HL-60/S4 treated with phorbol 12-myristate 13-acetate at 8.2 ng/mL for 4 days and 3 days (cell line): ENCODE data around the gene ZBTB40.

ENCODE experiments used
- in situ Hi-C: fragments of 300-500 bp; cut with MboI; formaldehyde crosslinking; loops from 2 replicates; pipeline ENCODE4 v1.15.0; 2022; ENCODE audit warnings: low sequenced_read_pairs

Gene ZBTB40, protein sequence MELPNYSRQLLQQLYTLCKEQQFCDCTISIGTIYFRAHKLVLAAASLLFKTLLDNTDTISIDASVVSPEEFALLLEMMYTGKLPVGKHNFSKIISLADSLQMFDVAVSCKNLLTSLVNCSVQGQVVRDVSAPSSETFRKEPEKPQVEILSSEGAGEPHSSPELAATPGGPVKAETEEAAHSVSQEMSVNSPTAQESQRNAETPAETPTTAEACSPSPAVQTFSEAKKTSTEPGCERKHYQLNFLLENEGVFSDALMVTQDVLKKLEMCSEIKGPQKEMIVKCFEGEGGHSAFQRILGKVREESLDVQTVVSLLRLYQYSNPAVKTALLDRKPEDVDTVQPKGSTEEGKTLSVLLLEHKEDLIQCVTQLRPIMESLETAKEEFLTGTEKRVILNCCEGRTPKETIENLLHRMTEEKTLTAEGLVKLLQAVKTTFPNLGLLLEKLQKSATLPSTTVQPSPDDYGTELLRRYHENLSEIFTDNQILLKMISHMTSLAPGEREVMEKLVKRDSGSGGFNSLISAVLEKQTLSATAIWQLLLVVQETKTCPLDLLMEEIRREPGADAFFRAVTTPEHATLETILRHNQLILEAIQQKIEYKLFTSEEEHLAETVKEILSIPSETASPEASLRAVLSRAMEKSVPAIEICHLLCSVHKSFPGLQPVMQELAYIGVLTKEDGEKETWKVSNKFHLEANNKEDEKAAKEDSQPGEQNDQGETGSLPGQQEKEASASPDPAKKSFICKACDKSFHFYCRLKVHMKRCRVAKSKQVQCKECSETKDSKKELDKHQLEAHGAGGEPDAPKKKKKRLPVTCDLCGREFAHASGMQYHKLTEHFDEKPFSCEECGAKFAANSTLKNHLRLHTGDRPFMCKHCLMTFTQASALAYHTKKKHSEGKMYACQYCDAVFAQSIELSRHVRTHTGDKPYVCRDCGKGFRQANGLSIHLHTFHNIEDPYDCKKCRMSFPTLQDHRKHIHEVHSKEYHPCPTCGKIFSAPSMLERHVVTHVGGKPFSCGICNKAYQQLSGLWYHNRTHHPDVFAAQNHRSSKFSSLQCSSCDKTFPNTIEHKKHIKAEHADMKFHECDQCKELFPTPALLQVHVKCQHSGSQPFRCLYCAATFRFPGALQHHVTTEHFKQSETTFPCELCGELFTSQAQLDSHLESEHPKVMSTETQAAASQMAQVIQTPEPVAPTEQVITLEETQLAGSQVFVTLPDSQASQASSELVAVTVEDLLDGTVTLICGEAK

DNA sequence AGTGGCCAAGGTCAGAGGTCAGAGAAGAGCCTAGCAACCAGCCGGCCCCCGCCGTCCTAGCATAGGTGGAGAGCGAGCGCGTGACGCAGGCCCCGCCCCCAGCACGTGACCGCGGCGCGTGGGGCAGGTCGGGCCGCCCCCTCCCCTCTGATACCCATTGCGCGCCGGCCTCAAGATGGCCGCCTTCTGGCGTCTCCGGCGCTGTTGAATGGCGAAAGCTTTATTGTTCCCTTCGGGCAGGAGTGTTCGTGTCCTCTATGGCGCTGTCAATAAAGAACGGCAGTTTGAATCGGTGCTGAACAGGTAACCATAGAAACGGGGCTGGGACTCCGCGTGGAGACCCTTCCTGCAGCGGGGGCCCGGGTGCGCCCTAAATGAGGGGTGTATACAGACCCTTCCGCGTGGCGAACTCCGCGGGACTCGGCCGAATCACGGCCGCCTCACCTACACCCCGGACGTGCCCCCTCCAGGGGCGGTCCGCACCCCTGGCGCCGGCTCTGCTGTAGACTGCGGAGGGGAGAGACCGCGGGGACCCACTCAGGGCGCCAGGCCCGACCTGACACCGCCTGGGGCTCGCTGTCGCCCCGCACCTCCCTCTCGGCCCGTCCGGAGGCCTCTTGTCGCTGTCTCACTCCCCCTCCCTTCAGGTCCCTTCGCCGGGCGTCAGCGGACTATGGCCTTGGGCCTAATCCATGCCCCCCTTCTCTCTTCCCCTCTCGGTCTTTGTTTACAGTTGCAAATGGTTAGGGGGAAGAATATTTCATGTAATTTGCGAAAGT is at the start of gene ZBTB40:
Gene ZBTB40 (plus strand): TSS at position 150 of the 779 bp plus-strand sequence. CDS start 38,098 bp downstream, outside the sequence.
- in situ Hi-C loops, result no loop called here

DNA sequence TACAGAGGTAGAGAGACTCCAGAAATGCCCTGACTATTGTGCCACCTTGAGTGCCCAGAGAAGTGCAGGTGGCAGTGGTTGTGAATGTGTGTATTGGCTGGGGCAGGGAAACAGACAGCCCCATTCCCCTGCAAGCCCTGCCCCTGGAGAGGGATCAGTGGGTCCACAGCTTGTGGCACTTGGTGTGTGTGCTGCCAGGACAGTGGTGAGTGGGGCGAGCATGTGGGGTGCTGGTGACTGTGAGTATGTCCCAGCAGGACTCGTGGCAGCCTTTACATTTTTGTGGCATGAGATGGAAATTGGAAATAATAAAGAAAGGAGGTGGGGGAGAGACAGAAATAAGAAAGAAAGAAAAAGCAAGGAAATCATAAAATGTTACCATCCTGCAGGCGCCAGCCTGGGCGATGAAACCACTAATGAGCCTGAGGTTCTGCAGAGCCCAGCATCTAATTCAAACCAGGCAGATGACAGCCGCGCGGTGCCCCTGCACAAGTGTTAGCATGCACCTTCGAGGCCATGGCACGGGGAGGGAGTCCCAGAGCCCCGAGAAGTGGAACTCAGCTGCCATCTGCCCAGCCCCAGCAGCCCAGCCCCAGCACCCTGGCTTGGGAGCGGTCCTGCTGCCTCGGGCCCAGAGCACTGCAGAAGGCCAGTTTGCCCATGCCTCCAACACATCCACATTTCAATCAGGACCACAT is 49.1 kb upstream of the ZBTB40 start:
- in situ Hi-C loops, result no loop called here

DNA sequence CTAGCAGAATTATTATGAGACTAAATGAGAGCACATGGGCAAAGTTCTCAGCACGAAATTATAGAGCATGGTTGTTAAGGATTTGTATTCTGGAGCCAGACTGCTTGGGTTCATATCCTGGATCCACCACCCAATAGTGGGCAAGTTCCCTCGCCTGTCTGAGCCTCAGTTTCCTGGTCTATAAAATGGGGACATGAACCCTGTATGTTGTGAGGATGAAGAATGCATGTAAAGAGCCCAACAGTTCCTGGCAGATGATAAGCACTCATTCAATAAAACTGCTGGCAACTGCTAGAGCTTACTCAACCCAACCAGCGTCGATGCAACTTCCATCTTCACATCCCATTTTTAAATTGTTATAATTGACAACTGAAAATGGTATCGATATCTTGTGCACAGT is 47.2 kb upstream of the ZBTB40 start:
- in situ Hi-C loops, result no loop called here

DNA sequence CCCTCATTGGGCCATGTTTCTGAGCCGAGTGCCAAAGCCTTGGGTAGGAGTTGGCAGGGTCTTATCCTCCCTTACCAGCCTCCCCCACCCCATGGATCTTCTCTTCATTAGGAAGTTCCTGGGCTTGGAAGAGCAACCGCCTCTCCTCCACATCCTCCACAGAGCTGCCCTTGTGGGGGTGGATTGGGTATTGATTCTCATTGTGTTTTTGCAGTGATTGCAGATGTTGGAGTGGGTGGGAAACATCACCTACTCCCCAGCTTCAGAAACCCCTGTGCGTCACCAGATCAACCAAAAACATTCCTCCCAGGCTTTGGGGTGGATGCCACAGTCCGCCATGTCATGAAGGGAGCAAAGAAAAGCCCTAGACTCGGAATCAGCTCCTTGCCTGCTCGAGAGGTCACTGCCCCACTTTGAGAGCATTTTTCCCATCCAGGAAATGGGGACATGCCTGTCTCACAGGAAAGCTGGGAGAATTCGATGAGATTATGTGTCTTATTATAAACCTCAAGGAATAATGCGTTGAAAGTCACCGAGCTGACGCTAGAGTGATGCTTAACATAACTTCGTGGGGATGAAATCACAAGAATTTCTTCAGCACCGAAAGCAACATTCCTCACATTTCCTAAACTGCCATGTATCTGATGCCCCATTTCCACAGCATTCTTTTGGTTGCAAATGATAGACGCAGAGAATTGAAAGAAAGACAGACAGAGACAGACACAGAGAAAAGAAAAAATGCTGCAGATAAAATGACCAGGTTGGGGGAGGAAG is 44.7 kb upstream of the ZBTB40 start:
- in situ Hi-C loops, result no loop called here

DNA sequence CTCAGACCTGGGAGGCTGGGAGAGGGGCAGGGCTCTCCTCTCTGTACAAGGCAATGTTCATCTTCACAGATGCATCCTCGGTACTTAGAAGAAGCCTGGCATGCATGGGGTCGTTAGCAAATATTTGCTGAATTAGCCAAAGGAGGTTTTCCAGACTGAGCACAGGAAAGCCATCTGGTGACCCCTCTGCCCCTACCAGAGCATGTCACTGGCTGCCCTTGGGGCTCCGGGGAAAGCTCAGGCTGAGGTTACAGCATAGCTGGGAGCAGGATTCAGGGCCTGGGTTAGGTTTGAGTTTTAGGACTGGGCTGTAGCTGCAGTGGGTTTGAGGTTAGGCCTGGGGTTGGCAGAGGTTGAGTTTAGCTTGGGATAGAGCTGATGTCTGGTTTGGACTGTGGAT is 43.4 kb upstream of the ZBTB40 start:
- in situ Hi-C loops, result no loop called here

DNA sequence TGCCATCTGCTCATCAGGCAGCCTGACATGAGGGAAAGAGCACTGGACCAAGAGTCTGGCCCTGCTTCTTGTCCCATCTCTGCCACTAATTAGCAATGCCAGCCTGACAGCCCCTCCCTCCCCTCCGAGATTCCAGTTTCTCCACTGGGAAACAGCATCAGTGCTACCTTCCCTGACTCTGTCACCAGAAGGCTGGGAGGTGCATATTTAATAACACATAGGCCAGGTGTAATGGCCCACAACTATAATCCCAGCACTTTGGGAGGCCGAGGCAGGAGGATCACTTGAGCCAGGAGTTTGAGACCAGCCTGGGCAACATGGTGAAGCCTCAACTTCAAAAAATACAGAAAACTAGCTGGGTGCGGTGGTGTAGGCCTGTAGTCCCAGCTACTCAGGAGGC is 41.2 kb upstream of the ZBTB40 start:
- in situ Hi-C loops, result loop anchor here (10.0 kb wide), 1 partner anchor 234 kb away; the partner anchor contains the start of gene C1QC

DNA sequence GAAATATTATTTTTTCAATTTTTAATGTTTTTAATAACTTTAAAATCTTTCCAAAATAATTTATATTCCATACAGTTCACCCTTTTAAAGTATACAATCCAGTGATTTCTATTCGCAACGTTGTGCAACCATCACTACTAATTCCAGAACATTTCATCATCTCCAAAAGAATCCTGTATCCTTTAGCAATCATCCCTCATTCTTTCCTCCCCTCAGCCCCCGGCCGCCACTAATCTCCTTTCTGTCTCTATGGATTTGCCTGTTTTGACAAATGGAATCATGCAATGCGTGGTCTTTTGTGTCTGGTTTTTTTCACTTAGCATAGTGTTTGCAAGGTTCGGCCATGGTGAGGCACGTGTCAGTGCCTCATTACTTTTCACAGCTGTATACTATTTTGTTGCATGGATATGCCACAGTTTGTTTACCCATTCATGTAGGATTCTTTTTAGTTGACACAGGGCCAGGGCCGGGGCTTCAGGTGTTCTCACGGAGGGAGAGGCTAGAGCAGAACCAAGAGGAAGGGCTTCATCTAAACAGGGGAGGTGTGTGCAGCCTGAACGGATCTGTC is 40.6 kb upstream of the ZBTB40 start:
- in situ Hi-C loops, result loop anchor here (10.0 kb wide), 1 partner anchor 234 kb away; the partner anchor contains the start of gene C1QC

DNA sequence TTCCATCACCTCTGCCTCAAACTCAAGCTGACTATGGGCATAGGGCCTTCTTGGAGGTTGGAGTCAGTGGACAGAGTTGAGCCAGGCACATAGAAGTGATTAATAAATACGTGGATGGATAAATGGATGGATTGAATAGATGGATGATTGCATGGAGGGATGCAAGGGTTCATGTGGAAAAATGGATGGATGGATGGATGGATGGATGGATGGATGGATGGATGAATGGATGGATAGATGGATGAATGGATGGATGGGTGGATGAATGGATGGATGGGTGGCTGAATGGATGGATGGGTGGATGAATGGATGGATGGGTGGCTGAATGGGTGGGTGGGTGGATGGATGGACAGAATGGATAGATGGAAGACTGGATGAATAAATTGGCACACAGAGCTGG is 40.1 kb upstream of the ZBTB40 start:
- in situ Hi-C loops, result loop anchor here (10.0 kb wide), 1 partner anchor 233 kb away; the partner anchor contains the start of gene C1QC

DNA sequence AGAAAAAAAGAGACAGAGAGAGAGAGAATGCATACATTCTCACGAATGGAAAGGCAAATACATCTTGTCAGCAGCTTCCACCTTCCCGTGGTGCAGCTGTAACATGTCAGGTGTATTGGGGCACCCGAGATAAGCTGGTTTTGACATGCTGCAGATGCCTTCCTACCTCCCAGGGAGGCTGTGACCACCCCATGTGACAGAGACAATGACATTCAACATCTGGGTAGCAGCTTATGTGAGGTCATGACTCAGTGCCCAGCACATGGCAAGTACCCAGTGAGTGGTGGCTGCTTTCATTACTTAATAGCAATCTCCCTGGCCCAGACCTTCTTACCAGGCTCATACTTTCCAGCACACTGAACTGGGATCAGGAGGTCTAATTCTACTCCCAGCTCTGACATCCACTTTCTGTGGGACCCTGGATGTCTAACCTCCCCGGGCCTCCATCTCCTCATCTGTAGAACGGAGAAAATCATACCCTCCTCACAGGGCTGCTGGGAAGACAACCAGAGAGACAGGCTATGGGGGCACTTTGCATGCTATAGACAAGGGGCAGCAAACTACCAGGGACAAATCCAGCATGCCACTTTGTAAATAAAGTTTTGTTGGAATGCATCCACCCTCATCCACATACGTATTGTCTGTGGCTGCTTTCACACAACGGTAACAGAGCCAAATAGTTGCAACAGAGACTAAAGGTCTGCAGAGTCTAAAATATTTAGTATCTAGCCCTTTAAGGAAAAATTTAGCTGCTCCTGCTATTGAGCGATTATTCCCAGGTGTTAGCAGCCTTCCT is 38.5 kb upstream of the ZBTB40 start:
- in situ Hi-C loops, result loop anchor here (10.0 kb wide), 1 partner anchor 232 kb away; the partner anchor contains the start of gene C1QC

DNA sequence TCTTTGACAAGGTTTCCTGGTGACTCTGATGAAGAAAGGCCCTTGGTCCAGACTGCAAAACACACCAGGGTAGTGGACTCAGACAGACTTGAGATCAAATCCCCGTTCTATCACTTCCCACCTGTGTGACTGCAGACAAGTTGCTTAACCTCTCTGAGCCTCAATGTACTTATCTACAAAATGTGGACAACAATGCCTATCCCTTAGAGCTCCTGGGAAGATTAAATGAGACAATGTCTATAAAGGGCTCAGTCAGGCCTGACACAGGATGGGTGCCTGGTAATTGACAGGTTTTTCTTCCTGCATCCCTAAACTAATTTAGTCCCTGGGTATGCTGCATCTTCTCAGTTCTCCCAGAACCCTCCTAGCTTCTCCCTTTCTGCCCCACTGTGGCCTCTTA is 37.9 kb upstream of the ZBTB40 start:
- in situ Hi-C loops, result loop anchor here (10.0 kb wide), 1 partner anchor 231 kb away; the partner anchor contains the start of gene C1QC

DNA sequence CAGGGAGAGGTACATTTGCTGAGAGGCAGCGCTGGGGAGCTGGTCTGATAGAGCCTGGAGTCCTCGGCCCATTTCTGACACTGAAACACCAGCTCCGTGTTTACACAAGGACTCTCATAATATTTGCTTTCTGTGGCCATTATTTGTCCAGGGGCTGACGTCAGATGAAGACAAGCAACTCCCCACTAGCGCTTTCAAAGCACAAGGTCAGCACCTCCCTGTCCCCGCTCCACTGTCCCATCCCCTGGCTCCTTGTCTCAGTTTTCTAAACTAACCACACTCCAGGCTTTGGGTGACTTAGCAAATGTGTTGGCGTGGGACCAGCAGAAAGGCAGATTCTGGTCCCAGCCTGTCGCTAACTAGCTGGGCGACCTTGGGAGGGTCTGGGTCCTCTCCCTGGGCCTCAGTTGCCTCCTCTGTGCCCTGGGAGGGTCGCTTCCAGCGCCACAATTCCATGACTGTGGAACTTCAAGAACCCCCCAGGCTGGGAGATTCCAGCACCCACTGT is 37.4 kb upstream of the ZBTB40 start:
- in situ Hi-C loops, result loop anchor here (10.0 kb wide), 1 partner anchor 231 kb away; the partner anchor contains the start of gene C1QC

DNA sequence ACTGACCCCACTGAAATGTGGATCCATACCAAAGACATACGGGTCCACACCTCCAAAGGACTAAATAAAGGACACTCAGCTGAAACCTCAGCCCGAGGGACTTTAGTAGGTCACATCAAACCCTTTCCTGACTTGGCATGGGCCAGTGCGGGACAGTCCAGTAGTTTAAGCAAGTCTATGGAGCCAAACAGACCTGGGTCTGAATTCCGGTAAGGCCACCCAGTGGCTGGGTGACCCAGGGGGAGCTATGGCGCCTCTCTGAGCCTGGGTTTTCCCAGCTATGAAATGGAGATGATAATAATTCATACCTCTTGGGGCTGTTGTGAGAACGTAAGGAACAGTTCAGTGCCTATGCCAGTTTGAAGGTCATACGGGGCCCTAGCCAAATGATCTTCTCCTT is 36.2 kb upstream of the ZBTB40 start:
- in situ Hi-C loops, result loop anchor here (10.0 kb wide), 1 partner anchor 229 kb away; the partner anchor contains the start of gene C1QC

DNA sequence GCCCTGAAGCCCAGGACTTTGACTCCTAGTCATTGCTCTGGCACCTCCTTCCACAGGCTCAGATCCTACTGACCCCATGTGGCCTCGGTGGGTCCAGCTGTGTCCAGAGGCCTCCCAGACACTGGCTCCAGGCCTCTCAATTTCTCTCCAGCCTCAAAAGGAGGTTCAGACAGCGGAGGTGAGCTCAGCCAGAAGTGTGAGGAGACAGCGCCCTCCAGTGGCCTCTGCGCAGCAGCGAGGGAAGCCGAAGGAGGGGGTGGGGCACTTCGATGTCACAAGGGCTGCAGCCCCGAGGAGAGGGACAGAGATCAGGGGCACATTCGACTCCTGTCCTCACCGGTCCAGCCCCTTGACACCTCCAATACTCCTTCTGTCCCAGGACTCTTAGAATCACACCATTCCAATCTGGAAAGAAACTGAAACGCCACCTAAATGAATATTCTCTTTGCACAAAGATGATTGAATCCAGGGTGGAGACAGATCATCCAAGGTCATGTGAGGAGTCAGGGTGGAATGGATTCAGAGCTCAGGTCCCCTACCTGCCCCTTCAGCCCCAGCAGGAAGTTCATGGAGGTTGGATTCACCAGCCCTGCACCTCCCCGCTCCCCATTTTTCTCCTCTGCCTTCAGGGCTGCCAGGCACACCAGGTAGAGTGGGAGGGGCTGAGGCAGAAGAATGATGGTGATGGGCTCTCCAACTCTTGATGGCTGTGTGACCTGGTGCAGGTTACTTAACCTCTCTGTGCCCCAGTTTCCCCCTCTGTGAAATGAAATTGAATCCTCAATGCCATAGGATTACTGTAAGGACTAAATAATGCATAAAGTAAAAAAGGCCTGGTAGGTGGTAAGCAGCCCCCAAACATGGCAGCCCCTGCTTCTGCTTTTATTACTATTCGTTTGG is 34.8 kb upstream of the ZBTB40 start:
- in situ Hi-C loops, result loop anchor here (10.0 kb wide), 1 partner anchor 228 kb away; the partner anchor contains the start of gene C1QC

DNA sequence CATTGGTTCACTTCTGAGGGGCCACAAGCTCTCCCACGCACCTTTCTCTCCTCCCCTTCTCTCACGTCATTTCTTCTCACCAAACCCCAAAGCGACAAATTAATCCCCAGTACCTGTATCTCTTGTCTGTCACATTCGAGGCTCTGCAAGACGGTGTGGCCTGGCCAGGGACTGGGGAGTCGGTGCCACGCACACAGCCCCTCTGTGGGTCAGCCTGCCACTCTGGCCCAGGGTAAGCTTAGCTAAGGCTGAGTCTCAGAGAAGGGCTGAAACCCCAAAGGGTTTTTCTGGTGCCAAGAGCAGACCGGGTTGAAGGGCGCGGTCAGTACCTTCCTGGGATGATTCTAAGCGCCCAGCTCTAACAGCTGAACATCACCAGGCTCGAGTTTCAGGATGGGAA is 34.2 kb upstream of the ZBTB40 start:
- in situ Hi-C loops, result loop anchor here (10.0 kb wide), 1 partner anchor 227 kb away; the partner anchor contains the start of gene C1QC

DNA sequence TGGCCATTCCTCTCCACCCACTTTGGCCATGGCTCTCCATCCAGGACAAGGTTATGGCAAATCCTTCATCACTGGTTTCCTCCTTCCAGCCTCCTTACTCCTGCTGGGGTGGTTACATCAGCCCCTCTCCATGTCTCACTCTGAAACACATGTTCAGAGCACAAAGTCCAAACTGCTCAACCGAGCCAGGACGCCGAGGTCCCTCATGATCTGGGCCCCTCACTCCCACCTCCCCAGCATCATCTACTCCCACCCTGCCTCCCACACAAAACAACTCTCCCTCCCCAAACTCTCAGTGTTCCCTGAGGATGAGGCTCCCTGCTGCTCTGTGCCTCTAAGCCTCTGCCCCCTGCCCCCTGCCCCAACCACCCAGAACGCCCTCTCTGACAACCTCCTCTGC is 33.3 kb upstream of the ZBTB40 start:
- in situ Hi-C loops, result loop anchor here (10.0 kb wide), 1 partner anchor 226 kb away; the partner anchor contains the start of gene C1QC

DNA sequence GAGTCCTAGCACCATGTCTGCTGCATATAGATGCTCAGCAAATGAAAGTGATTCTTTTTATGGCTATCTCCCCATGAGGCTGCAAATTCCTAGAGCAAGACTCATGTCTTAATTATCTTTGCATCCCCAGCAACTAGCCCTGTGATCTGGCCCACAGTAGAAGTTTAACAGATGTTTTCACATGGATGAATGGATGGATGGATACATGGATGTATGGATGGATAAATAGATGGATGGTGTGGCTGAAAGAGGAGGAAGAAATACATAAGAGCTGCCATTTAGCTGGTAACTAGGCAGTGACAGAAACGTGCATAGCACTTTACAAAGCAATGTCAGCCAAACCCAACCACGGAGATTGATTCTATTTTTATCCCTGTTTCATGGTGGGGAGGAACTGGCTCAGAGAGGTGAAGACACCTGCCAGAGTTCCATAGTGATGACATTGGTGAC is 32.7 kb upstream of the ZBTB40 start:
- in situ Hi-C loops, result loop anchor here (10.0 kb wide), 1 partner anchor 226 kb away; the partner anchor contains the start of gene C1QC
